CD4-positive, alpha-beta T cell treated with Interleukin-4 for 4 hours (primary cell): ENCODE data around the gene IL4.
A peak's percentile ranks its signal among the peaks of the same experiment; 100 is the strongest.

Experiments used
- DNase-seq: peaks from one replicate; pipeline ENCODE4 v3.0.0-alpha.2; 2020

IL4 gene

GRCh38 chr5:132658381-132659302, 15.1 kb upstream of the IL4 start:
- no peak for DNase-seq

GRCh38 chr5:132659598-132660493, 13.9 kb upstream of the IL4 start:
- DNase-seq = no peak

DNA sequence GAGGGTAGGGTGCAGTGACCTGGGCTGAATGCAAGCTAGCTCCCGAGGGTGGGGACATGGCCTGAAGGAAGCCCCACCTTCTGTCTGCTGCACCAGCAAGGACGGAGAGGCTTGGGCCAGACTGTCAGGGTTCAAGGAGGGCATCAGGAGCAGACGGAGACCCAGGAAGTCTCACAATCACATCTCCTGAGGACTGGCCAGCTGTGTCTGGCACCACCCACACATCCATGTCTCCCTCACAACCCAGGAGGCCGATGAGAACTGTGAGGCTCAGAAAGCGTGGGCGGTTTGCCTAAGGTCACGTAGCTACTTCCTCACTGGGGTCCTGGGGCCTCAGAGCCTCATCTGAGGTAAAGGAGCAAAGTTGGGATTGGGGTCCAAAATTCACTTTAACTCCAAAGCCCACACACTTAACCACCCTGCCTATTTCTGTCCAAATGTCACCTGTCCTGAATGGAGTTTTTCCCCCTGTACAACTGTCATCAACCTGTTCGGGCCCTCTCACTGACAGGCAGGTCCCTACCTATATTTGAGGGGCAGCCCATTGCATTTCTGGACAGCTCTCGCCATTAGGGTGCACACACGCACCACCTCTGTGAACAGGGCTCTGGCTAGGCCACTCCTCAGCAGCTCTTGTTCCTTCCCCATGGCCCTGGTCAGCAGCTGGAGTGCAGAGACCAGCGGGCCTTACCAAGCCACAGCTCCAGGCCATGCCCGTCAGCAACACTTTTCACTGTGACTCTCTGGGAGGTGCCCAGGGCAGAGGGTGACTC, 12.4 kb upstream of the IL4 start:
- no peak for DNase-seq

DNA sequence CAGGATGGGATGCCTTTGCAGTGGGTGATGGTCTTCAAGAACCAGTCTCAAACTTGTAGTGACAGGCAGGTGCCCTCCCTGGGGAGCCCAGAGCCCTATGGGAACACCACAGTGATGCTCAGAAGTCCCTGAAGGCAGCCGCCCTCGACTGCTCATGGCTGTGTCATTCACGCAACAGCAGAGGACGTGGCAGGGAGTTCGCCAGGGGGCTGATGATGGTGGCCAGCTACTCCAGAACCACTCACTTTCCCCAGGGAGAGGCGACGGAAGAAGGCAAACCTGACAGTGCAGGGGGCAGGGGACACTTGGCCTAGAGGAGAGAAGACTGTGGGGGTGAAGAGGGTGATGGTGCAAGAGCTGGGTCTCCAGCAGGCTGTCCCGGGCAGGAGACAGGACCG, 11.8 kb upstream of the IL4 start:
- no peak for DNase-seq

GRCh38 chr5:132662925-132663770, 10.6 kb upstream of the IL4 start:
- peak; percentile 57 for DNase-seq

- DNase-seq = peak; percentile 30
Measured at GRCh38 chr5:132663771-132664695, 9.8 kb upstream of the IL4 start.

DNA sequence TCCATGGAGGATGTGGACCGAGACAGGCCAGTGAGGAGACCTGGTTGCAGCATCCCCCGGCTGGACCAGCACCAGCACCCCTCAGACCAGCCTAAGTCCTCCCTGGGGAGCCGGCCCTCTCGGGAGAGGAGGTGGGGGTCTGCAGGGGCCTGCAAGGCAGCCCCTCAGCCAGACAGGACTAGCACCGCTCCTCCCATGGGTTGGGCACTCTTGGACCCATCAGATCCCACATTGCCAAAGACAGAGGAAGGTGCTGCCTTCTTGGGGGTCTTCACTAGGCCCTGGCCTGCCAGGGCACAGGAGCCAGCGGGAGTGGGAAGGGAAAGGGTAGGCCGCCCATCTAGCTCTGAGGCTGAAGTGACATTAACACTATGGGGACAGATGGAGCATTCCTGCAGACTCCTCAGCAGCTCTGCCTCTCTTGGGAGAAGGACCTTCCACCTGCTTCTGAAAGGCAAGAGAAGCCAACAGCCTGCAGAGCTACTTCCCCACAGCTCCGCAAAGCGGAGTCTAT, 9.0 kb upstream of the IL4 start:
- DNase-seq = no peak

GRCh38 chr5:132665574-132666080, 8.2 kb upstream of the IL4 start:
- no peak for DNase-seq

GRCh38 chr5:132666310-132667123, 7.3 kb upstream of the IL4 start:
- no peak for DNase-seq

DNA sequence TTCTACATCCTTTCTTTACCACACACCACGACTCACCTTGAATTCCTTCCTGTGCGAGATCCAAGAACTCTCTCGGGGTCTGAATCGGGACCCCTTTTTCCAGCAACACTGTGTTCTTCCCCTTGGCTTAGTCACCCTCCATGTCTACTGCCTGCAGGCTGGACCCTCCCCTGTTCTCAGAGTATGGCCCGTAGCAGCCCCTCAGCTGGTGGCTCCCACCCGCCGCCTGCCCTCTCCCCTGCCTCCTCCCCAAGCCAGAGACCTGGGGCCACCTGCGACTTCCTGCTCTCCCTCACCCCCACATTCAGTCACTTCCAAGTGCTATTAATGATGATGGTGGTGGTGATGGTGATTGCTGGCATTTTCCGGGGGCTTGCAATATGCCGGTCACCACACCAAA, 6.5 kb upstream of the IL4 start:
- no peak for DNase-seq

GRCh38 chr5:132667761-132668705, 5.8 kb upstream of the IL4 start:
- no peak for DNase-seq

GRCh38 chr5:132668706-132669454, 4.9 kb upstream of the IL4 start:
- DNase-seq = no peak

DNA sequence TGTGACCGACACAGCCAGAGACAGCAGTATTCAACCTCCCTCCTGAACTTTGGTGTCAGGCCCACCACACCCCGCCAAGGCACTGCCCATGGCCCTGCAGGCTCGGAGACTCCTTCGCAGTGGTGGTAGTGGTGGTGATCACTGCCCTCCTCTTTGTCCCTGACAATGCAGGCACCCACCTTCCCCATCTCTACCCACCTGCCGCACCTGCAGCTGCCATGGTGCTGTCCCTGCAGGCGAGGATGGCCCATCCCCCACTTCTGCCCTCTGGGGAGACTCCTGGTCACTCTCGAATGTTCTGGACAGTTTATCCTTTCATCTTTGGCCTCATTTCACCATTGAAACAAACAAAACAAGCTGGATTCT, 4.4 kb upstream of the IL4 start:
- no peak for DNase-seq

DNA sequence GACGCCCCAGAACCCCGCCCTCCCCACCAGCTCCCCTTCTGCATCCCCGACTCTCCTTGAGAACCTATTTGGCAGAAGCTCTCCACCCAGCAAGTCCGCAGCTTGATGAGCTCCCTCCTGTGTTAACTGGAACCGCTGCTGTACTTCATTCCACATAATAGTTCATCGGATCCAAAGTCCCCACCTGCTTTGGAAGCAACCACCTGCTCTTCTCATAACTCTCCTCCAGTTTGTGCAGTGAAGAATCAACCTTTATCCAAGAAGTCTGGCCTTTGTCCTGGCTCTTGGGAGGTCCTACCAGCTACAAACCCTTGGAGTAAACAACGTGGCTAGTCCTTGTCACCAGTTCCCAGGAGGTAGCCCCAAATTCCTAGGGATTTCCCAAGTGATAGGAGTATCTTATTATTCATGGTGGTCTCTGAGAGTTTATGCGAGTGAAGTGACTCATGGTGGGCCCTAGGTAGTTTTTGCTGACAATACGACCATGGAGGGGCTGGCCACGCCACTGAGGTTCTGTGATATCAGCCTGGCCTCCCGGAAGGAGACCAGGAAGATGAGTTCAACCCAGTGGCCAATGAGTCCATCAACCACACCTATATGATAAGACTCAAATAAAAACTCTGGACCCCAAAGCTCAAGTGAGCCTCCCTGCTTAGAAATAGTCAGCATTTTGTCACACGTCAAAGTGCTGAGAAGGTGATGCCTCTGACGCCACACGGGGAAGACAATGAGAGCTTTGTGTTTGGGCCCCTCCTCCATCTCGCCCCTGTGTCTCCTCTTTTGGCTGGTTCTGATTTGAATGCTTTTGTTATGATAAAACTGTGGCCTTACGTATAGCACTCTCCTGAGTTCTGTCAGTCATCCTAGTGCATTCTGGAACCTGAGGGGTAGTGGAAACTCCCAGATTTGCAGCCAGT, 3.6 kb upstream of the IL4 start:
- DNase-seq = no peak

DNA sequence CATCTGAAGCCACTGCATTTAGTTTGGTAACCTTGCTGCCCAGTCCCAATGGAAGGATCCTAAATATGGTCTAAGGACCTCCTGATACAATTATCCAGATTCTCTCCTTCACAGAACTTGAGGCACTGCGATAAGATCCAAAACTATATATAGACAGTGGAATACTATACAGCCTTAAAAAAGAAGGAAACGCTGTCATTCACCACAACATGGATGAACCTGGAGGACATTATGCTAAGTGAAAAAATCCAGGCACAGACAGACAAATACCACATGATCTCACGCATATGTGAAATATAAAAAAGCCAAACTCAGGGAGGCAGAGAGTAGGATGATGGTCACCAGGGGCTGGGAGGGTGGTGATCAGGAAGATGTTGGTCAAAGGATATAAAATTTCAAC, 2.8 kb upstream of the IL4 start:
- DNase-seq = no peak

DNA sequence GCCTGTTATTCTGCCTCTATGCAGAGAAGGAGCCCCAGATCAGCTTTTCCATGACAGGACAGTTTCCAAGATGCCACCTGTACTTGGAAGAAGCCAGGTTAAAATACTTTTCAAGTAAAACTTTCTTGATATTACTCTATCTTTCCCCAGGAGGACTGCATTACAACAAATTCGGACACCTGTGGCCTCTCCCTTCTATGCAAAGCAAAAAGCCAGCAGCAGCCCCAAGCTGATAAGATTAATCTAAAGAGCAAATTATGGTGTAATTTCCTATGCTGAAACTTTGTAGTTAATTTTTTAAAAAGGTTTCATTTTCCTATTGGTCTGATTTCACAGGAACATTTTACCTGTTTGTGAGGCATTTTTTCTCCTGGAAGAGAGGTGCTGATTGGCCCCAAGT, 301 bp upstream of the IL4 start:
- DNase-seq = no peak
